Endodermal cell (in vitro differentiated cells): ENCODE results near the gene CDH4. TPM values are rescaled to one million over a fixed set of nuclear protein-coding genes. Genes with fewer than 3 reads are reported as not detected.
A peak's percentile ranks its signal among the peaks of the same experiment; 100 is the strongest.

ENCODE experiments used
- DNase-seq: peaks from one replicate; pipeline ENCODE4 v3.0.0-alpha.2; 2017
- H3K27ac ChIP-seq: 2 replicates; pipeline ENCODE4 v1.5.1; 2013; ENCODE audit warnings: mild to moderate bottlenecking, low read depth, low read length, moderate library complexity
- H3K27me3 ChIP-seq: 2 replicates; pipeline ENCODE4 v1.6.1; 2013; ENCODE audit warnings: mild to moderate bottlenecking, low read length, moderate library complexity; ENCODE audit not compliant: insufficient read depth, control insufficient read depth, poor library complexity, severe bottlenecking
- H3K36me3 ChIP-seq: 2 replicates; pipeline ENCODE4 v1.7.0; 2013; ENCODE audit warnings: mild to moderate bottlenecking, low read length, moderate library complexity; ENCODE audit not compliant: control insufficient read depth, insufficient read depth
- H3K4me1 ChIP-seq: one replicate; pipeline ENCODE4 v1.7.0; 2013; ENCODE audit warnings: low read length; ENCODE audit not compliant: control insufficient read depth, insufficient read depth
- H3K4me3 ChIP-seq: 2 replicates; pipeline ENCODE4 v1.5.1; 2013; ENCODE audit warnings: mild to moderate bottlenecking, low read length, moderate library complexity
- H3K9ac ChIP-seq: 2 replicates; pipeline ENCODE4 v1.6.1; 2013; ENCODE audit warnings: mild to moderate bottlenecking, low read length, moderate library complexity; ENCODE audit not compliant: poor library complexity, severe bottlenecking; ENCODE audit errors: extremely low read depth
- H3K9me3 ChIP-seq: 2 replicates; pipeline ENCODE4 v1.6.1; 2013; ENCODE audit warnings: mild to moderate bottlenecking, low read length, moderate library complexity; ENCODE audit not compliant: control insufficient read depth
- H3K27ac Mint-ChIP-seq: 2 replicates; pipeline ENCODE4 v1.8.0; 2020; ENCODE audit warnings: mixed read lengths
- H3K27me3 Mint-ChIP-seq: 2 replicates; pipeline ENCODE4 v1.8.0; 2021; ENCODE audit warnings: mild to moderate bottlenecking, mixed read lengths; ENCODE audit not compliant: insufficient read depth
- H3K36me3 Mint-ChIP-seq: 2 replicates; pipeline ENCODE4 v1.8.0; 2020; ENCODE audit warnings: low read depth, mixed read lengths
- H3K4me1 Mint-ChIP-seq: 2 replicates; pipeline ENCODE4 v1.8.0; 2020; ENCODE audit warnings: mixed read lengths
- H3K4me3 Mint-ChIP-seq: 2 replicates; pipeline ENCODE4 v1.8.0; 2020; ENCODE audit warnings: mild to moderate bottlenecking, moderate library complexity, mixed read lengths
- H3K9me3 Mint-ChIP-seq: 2 replicates; pipeline ENCODE4 v1.8.0; 2020; ENCODE audit warnings: mild to moderate bottlenecking, mixed read lengths
- CTCF ChIP-seq: fragments of 200-600 bp; sonication (generic); conservative IDR thresholded peaks from 2 replicates; pipeline ENCODE4 v1.5.0; 2021; ENCODE audit warnings: antibody characterized with exemption, mild to moderate bottlenecking
- WGBS, 2 experiments: methylation state at CpG; one replicate each; pipeline versions ENCODE4 v1.1.5 to v1.1.7; 2013; ENCODE audit warnings: missing lambda C conversion rate in 2 of 2, mixed read lengths in 1 of 2; ENCODE audit not compliant: insufficient coverage in 1 of 2, insufficient read length in 1 of 2; 5-methylcytosine and 5-hydroxymethylcytosine counted together
- total RNA-seq, 2 donors: library from RNA; stranded (reverse); fragmentation: NEBNext Ultra II Directional in 1 of 2; extraction: Animal tissue kit (Norgen Biotek cat#: 25700) in 1 of 2; gene quantifications; 2 replicates in 1 of 2; 3 replicates in 1 of 2; pipeline ENCODE4 v1.2.1, GENCODE V29; 2021

The CDH4 gene
- total RNA-seq, 2 donors from 2014 or later, result 1.8 to 5.8 TPM

- 72 to 78% methylated on average over 9 to 19 of the region's 19 CpGs for WGBS, 2 experiments
- no peaks in the 10 kb centered on the region for H3K9me3 Mint-ChIP-seq
- no peak overlapping the region for H3K4me3 Mint-ChIP-seq
- peaks cover 12% of the 10 kb centered on the region for H3K27me3 Mint-ChIP-seq
- no peaks in the 10 kb centered on the region for H3K9me3 ChIP-seq
- no peaks in the 10 kb centered on the region for H3K36me3 Mint-ChIP-seq
- H3K4me1 Mint-ChIP-seq, result no peaks in the 10 kb centered on the region
- no peak for TF ChIP-seq CTCF
- H3K4me3 ChIP-seq, result no peak overlapping the region
- H3K4me1 ChIP-seq, result no peaks in the 10 kb centered on the region
- H3K27me3 ChIP-seq, result no peaks in the 10 kb centered on the region
- no peak overlapping the region for H3K9ac ChIP-seq
- DNase-seq, result no peak
- H3K27ac ChIP-seq, result no peak overlapping the region
- H3K27ac Mint-ChIP-seq, result no peak overlapping the region
- H3K36me3 ChIP-seq, result no peaks in the 10 kb centered on the region
Observed at GRCh38 chr20:61635721-61636455, 383.8 kb downstream of the CDH4 start.

- no peak for DNase-seq
- H3K4me1 ChIP-seq, result no peaks in the 10 kb centered on the region
- WGBS, 2 experiments, result 64 to 84% methylated on average over 8 to 15 of the region's 15 CpGs
- peaks cover 12% of the 10 kb centered on the region for H3K27me3 Mint-ChIP-seq
- no peaks in the 10 kb centered on the region for H3K27me3 ChIP-seq
- no peaks in the 10 kb centered on the region for H3K36me3 ChIP-seq
- peak overlapping the region; percentile 40 for H3K27ac ChIP-seq
- H3K36me3 Mint-ChIP-seq, result no peaks in the 10 kb centered on the region
- no peak for TF ChIP-seq CTCF
- H3K4me3 ChIP-seq, result no peak overlapping the region
- no peaks in the 10 kb centered on the region for H3K9me3 ChIP-seq
- H3K4me1 Mint-ChIP-seq, result no peaks in the 10 kb centered on the region
- H3K9ac ChIP-seq, result no peak overlapping the region
- no peak overlapping the region for H3K27ac Mint-ChIP-seq
- no peaks in the 10 kb centered on the region for H3K9me3 Mint-ChIP-seq
- H3K4me3 Mint-ChIP-seq, result no peak overlapping the region
Observed at GRCh38 chr20:61636531-61637116, 384.6 kb downstream of the CDH4 start.

- H3K9ac ChIP-seq, result no peak overlapping the region
Observed at GRCh38 chr20:61638802-61639585, 386.9 kb downstream of the CDH4 start.

More at GRCh38 chr20:61638802-61639585, 386.9 kb downstream of the CDH4 start:
- Mint-ChIP-seq H3K4me1 (no peaks in the 10 kb centered on the region), H3K4me3 (no peak overlapping the region), H3K9me3 (no peaks in the 10 kb centered on the region), H3K27me3 (peaks cover 8% of the 10 kb centered on the region), H3K36me3 (no peaks in the 10 kb centered on the region), H3K27ac (no peak overlapping the region)
- 93 to 94% methylated on average over 12 to 17 of the region's 17 CpGs for WGBS, 2 experiments
- Histone ChIP-seq H3K4me3 (no peak overlapping the region), H3K27ac (no peak overlapping the region), H3K9me3 (peaks cover 7% of the 10 kb centered on the region), H3K27me3 (no peaks in the 10 kb centered on the region), H3K4me1 (no peaks in the 10 kb centered on the region), H3K36me3 (no peaks in the 10 kb centered on the region)
- TF ChIP-seq CTCF, result no peak
- DNase-seq, result no peak
